Suprapubic skin (tissue), 4 donors: ENCODE results near the gene NFATC2. TPM values are rescaled to one million over a fixed set of nuclear protein-coding genes. Genes with fewer than 3 reads are reported as not detected.

Source experiments
- DNase-seq, 2 donors: peaks; one replicate each; pipeline ENCODE4 v3.0.0-alpha.2; 2019; ENCODE audit warnings: low spot score in 2 of 2
- H3K27ac ChIP-seq: fragments of 200-600 bp; sonication (generic); one replicate; pipeline ENCODE4 v1.5.1; 2019
- H3K27me3 ChIP-seq: fragments of 200-600 bp; sonication (generic); one replicate; pipeline ENCODE4 v1.5.1; 2019
- H3K36me3 ChIP-seq: fragments of 200-600 bp; sonication (generic); one replicate; pipeline ENCODE4 v1.5.1; 2019
- H3K4me1 ChIP-seq: fragments of 200-600 bp; sonication (generic); one replicate; pipeline ENCODE4 v1.5.1; 2019
- H3K4me3 ChIP-seq: fragments of 200-600 bp; sonication (generic); one replicate; pipeline ENCODE4 v1.5.1; 2019; ENCODE audit warnings: mild to moderate bottlenecking
- H3K9me3 ChIP-seq: fragments of 200-600 bp; sonication (generic); one replicate; pipeline ENCODE4 v1.5.1; 2019
- CTCF ChIP-seq, 2 donors: fragments of 200-600 bp in 1 of 2; fragments of 450-650 bp in 1 of 2; sonication (generic) in 1 of 2; IDR thresholded peaks; one replicate each; pipeline ENCODE4 v1.5.1; 2016 to 2019; ENCODE audit warnings: antibody characterized with exemption in 2 of 2, mild to moderate bottlenecking in 1 of 2, moderate library complexity in 1 of 2
- EP300 ChIP-seq: sonication (generic); formaldehyde crosslinking; IDR thresholded peaks from one replicate; pipeline ENCODE4 v1.6.1; 2017; ENCODE audit warnings: antibody characterized with exemption
- POLR2A ChIP-seq, 2 donors: fragments of 450-650 bp; IDR thresholded peaks; one replicate each; pipeline ENCODE4 v1.6.1; 2017; ENCODE audit warnings: antibody characterized with exemption in 2 of 2, mild to moderate bottlenecking in 2 of 2, moderate library complexity in 2 of 2
- POLR2AphosphoS5 ChIP-seq, 3 donors: sonication (generic); formaldehyde crosslinking; IDR thresholded peaks; one replicate each; pipeline ENCODE4 v1.6.1; 2017; ENCODE audit warnings: antibody characterized with exemption in 3 of 3
- WGBS: methylation state at CpG from one replicate; pipeline ENCODE4 v1.1.5; 2018; 5-methylcytosine and 5-hydroxymethylcytosine counted together
- total RNA-seq, 4 donors: library from RNA; depleted of rRNA; stranded (reverse); fragments of >200 nt; gene quantifications; one replicate each; pipeline ENCODE4 v1.1.0, GENCODE V29; 2016

The NFATC2 gene
- total RNA-seq, 4 donors from 2014 or later = 5.4 to 15.7 (median 8.4) TPM

GRCh38 chr20:51385646-51386530, 156.6 kb downstream of the NFATC2 start:
- Histone ChIP-seq H3K4me1 (peaks cover 23% of the 10 kb centered on the region), H3K27me3 (no peaks in the 10 kb centered on the region), H3K4me3 (no peak overlapping the region), H3K9me3 (no peaks in the 10 kb centered on the region), H3K36me3 (no peaks in the 10 kb centered on the region), H3K27ac (no peak overlapping the region)
- TF ChIP-seq POLR2A (IDR thresholded peaks at IDR 0.05) = no peak
- no peak for TF ChIP-seq POLR2AphosphoS5 (IDR thresholded peaks at IDR 0.05)
- no peak for TF ChIP-seq CTCF (IDR thresholded peaks at IDR 0.05)
- 87% methylated on average over 7 of the region's 7 CpGs for WGBS
- DNase-seq = peak in 1 of 2 donors; percentile 44

- Histone ChIP-seq H3K9me3 (no peaks in the 10 kb centered on the region), H3K4me1 (peaks cover 14% of the 10 kb centered on the region), H3K36me3 (no peaks in the 10 kb centered on the region), H3K27me3 (no peaks in the 10 kb centered on the region), H3K27ac (no peak overlapping the region), H3K4me3 (no peak overlapping the region)
- 89% methylated on average over 3 of the region's 3 CpGs for WGBS
- DNase-seq = no peak
- no peak for TF ChIP-seq POLR2AphosphoS5 (IDR thresholded peaks at IDR 0.05)
- no peak for TF ChIP-seq CTCF (IDR thresholded peaks at IDR 0.05)
- TF ChIP-seq EP300 = no peak
- no peak for TF ChIP-seq POLR2A (IDR thresholded peaks at IDR 0.05)
Measured at GRCh38 chr20:51384875-51385274, 157.6 kb downstream of the NFATC2 start.

- H3K27me3 ChIP-seq = no peaks in the 10 kb centered on the region
- no peaks in the 10 kb centered on the region for H3K36me3 ChIP-seq
- peaks cover 5% of the 10 kb centered on the region for H3K4me1 ChIP-seq
- TF ChIP-seq CTCF (IDR thresholded peaks at IDR 0.05) = no peak
- no peak for TF ChIP-seq POLR2A (IDR thresholded peaks at IDR 0.05)
- no peak for TF ChIP-seq EP300
- no peak for TF ChIP-seq POLR2AphosphoS5 (IDR thresholded peaks at IDR 0.05)
- 82% methylated on average over 11 of the region's 11 CpGs for WGBS
- no peak overlapping the region for H3K27ac ChIP-seq
- no peak overlapping the region for H3K4me3 ChIP-seq
- no peaks in the 10 kb centered on the region for H3K9me3 ChIP-seq
- DNase-seq = peak in 1 of 2 donors; percentile 15
Measured at GRCh38 chr20:51383891-51384510, 158.5 kb downstream of the NFATC2 start.

- no peaks in the 10 kb centered on the region for H3K27me3 ChIP-seq
- no peaks in the 10 kb centered on the region for H3K9me3 ChIP-seq
- no peak for TF ChIP-seq POLR2A (IDR thresholded peaks at IDR 0.05)
- TF ChIP-seq POLR2AphosphoS5 (IDR thresholded peaks at IDR 0.05) = no peak
- no peak for TF ChIP-seq EP300
- TF ChIP-seq CTCF (IDR thresholded peaks at IDR 0.05) = no peak
- no peak overlapping the region for H3K27ac ChIP-seq
- no peaks in the 10 kb centered on the region for H3K36me3 ChIP-seq
- H3K4me3 ChIP-seq = no peak overlapping the region
- 71% methylated on average over 21 of the region's 23 CpGs for WGBS
- peak in 1 of 2 donors; percentile 27 for DNase-seq
- H3K4me1 ChIP-seq = no peaks in the 10 kb centered on the region
Measured at GRCh38 chr20:51382986-51383821, 159.3 kb downstream of the NFATC2 start.
